ENCODE data around the gene ANGPTL8.

Gene ANGPTL8

GRCh38 chr19:11246941-11247340 is 7.5 kb downstream of the ANGPTL8 start:
- H3K27ac ChIP-seq (ENCODE audit: low read depth, low read length), result no peak overlapping the region
- H3K9me2 ChIP-seq (replicated peaks; ENCODE audit: control insufficient read depth, low read length), result no peaks in the 10 kb centered on the region
- H3F3A ChIP-seq (ENCODE audit: control insufficient read depth, insufficient read depth), result no peaks in the 10 kb centered on the region
- H4K20me1 ChIP-seq (ENCODE audit: control insufficient read depth, insufficient read depth, low read depth, low read length), result peaks cover 3% of the 10 kb centered on the region; the same call in 1 of the 2 replicates
- peaks cover 29% of the 10 kb centered on the region for H3K36me3 ChIP-seq (ENCODE audit: control insufficient read depth, low read length)
- TF ChIP-seq EZH2phosphoT487 (IDR thresholded peaks at IDR 0.05; ENCODE audit: borderline replicate concordance, low read length) (no peak), CTCF (IDR thresholded peaks at IDR 0.05; ENCODE audit: low read depth, low read length, poor library complexity, severe bottlenecking) (no peak)
- H3K4me3 ChIP-seq (ENCODE audit: low read length), result no peak overlapping the region
- H3K79me2 ChIP-seq (ENCODE audit: control insufficient read depth, low read length), result no peaks in the 10 kb centered on the region
- peaks cover 3% of the 10 kb centered on the region for H3K4me1 ChIP-seq (ENCODE audit: control insufficient read depth, low read length)
- no peaks in the 10 kb centered on the region for H3K27me3 ChIP-seq (ENCODE audit: control insufficient read depth, low read length)
- H3K9me3 ChIP-seq (ENCODE audit: control insufficient read depth, insufficient read depth, low read length), result no peaks in the 10 kb centered on the region
- H3K4me2 ChIP-seq (ENCODE audit: low read length), result no peak overlapping the region

- no peak overlapping the region for H3K4me3 ChIP-seq (ENCODE audit: low read length)
Measured at GRCh38 chr19:11247391-11247790, 8.0 kb downstream of the ANGPTL8 start.

GRCh38 chr19:11247934-11248333 is 8.5 kb downstream of the ANGPTL8 start:
- Histone ChIP-seq H3K4me1 (ENCODE audit: control insufficient read depth, low read length) (peaks cover 3% of the 10 kb centered on the region), H4K20me1 (ENCODE audit: control insufficient read depth, insufficient read depth, low read depth, low read length) (peaks cover 3% of the 10 kb centered on the region; the same call in 1 of the 2 replicates), H3F3A (ENCODE audit: control insufficient read depth, insufficient read depth) (no peaks in the 10 kb centered on the region), H3K27ac (ENCODE audit: low read depth, low read length) (no peak overlapping the region), H3K9me3 (ENCODE audit: control insufficient read depth, insufficient read depth, low read length) (no peaks in the 10 kb centered on the region), H3K27me3 (ENCODE audit: control insufficient read depth, low read length) (no peaks in the 10 kb centered on the region), H3K4me2 (ENCODE audit: low read length) (no peak overlapping the region), H3K9me2 (replicated peaks; ENCODE audit: control insufficient read depth, low read length) (no peaks in the 10 kb centered on the region), H3K79me2 (ENCODE audit: control insufficient read depth, low read length) (no peaks in the 10 kb centered on the region), H3K36me3 (ENCODE audit: control insufficient read depth, low read length) (peaks cover 31% of the 10 kb centered on the region), H3K4me3 (ENCODE audit: low read length) (no peak overlapping the region)
- no peak for TF ChIP-seq CTCF (IDR thresholded peaks at IDR 0.05; ENCODE audit: low read depth, low read length, poor library complexity, severe bottlenecking)
- no peak for TF ChIP-seq EZH2phosphoT487 (IDR thresholded peaks at IDR 0.05; ENCODE audit: borderline replicate concordance, low read length)

More at GRCh38 chr19:11247391-11247790, 8.0 kb downstream of the ANGPTL8 start:
- H3K27me3 ChIP-seq (ENCODE audit: control insufficient read depth, low read length), result no peaks in the 10 kb centered on the region
- H4K20me1 ChIP-seq (ENCODE audit: control insufficient read depth, insufficient read depth, low read depth, low read length), result peaks cover 3% of the 10 kb centered on the region; the same call in 1 of the 2 replicates
- H3K4me1 ChIP-seq (ENCODE audit: control insufficient read depth, low read length), result peaks cover 3% of the 10 kb centered on the region
- peaks cover 33% of the 10 kb centered on the region for H3K36me3 ChIP-seq (ENCODE audit: control insufficient read depth, low read length)
- no peaks in the 10 kb centered on the region for H3F3A ChIP-seq (ENCODE audit: control insufficient read depth, insufficient read depth)
- TF ChIP-seq CTCF (IDR thresholded peaks at IDR 0.05; ENCODE audit: low read depth, low read length, poor library complexity, severe bottlenecking), result no peak
- H3K79me2 ChIP-seq (ENCODE audit: control insufficient read depth, low read length), result no peaks in the 10 kb centered on the region
- no peak overlapping the region for H3K27ac ChIP-seq (ENCODE audit: low read depth, low read length)
- H3K9me3 ChIP-seq (ENCODE audit: control insufficient read depth, insufficient read depth, low read length), result no peaks in the 10 kb centered on the region
- H3K9me2 ChIP-seq (replicated peaks; ENCODE audit: control insufficient read depth, low read length), result no peaks in the 10 kb centered on the region
- H3K4me2 ChIP-seq (ENCODE audit: low read length), result no peak overlapping the region
